GM21423 (cell line): ENCODE data around the gene FAM180A.

Experiments used
- ATAC-seq: cut with Tn5 transposase; IDR thresholded peaks from one replicate; pipeline ENCODE4 v1.9.1; 2021; ENCODE audit warnings: mild to moderate bottlenecking, moderate library complexity; ENCODE audit not compliant: unreplicated experiment

The FAM180A gene

GRCh38 chr7:135685306-135686084 is 63.1 kb downstream of the FAM180A start:
- ATAC-seq = no peak

- no peak for ATAC-seq
These were observed 63.9 kb downstream of the FAM180A start for GRCh38 chr7:135684699-135685098.

- no peak for ATAC-seq
These were observed 64.5 kb downstream of the FAM180A start for GRCh38 chr7:135684136-135684535.

GRCh38 chr7:135683609-135684008 is 65.0 kb downstream of the FAM180A start:
- no peak for ATAC-seq

- no peak for ATAC-seq
These were observed 66.4 kb downstream of the FAM180A start for GRCh38 chr7:135682191-135682590.

GRCh38 chr7:135681762-135682161 is 66.9 kb downstream of the FAM180A start:
- no peak for ATAC-seq
